ENCODE data around the gene PLXDC2. TPM values are rescaled to one million over a fixed set of nuclear protein-coding genes. Genes with fewer than 3 reads are reported as not detected.

The PLXDC2 gene
- total RNA-seq, 6 donors from 2014 or later = 39.0 to 129 (median 68.0) TPM

DNA sequence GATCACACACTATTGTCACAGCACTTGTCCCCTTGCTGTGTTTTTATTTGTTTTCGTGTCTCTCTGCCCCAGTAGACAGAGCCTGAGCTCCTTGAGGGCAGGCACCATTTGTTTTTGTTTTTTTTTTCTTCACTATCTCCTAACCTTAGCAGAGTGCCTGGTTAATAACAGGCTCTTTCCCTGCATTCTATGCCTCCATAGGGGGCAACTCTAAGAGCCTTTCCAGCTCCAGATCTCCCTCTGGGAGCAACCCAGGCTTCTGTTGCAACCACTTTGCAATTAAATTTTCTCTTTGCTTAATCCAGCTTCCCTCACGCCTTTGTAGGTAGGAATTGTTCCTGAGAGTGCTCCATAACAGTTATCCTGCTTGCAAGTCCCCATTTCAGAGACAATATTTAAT, 148.4 kb downstream of the PLXDC2 start:
- ATAC-seq (ENCODE audit: low FRiP score in 2 of 2) = no peak
- Histone ChIP-seq H3K4me1 (peaks cover 0 to 8% (median 0%) of the 10 kb centered on the region in 4 donors), H3K27ac (no peak overlapping the region), H3K9me3 (no peaks in the 10 kb centered on the region), H3K27me3 (no peaks in the 10 kb centered on the region), H3K36me3 (no peaks in the 10 kb centered on the region), H3K4me3 (no peak overlapping the region)
- TF ChIP-seq POLR2A (IDR thresholded peaks at IDR 0.05) (no peak), EP300 (IDR thresholded peaks at IDR 0.05) (no peak), POLR2AphosphoS5 (IDR thresholded peaks at IDR 0.05) (no peak)
- TF ChIP-seq, protein P1, sequence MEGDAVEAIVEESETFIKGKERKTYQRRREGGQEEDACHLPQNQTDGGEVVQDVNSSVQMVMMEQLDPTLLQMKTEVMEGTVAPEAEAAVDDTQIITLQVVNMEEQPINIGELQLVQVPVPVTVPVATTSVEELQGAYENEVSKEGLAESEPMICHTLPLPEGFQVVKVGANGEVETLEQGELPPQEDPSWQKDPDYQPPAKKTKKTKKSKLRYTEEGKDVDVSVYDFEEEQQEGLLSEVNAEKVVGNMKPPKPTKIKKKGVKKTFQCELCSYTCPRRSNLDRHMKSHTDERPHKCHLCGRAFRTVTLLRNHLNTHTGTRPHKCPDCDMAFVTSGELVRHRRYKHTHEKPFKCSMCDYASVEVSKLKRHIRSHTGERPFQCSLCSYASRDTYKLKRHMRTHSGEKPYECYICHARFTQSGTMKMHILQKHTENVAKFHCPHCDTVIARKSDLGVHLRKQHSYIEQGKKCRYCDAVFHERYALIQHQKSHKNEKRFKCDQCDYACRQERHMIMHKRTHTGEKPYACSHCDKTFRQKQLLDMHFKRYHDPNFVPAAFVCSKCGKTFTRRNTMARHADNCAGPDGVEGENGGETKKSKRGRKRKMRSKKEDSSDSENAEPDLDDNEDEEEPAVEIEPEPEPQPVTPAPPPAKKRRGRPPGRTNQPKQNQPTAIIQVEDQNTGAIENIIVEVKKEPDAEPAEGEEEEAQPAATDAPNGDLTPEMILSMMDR (IDR thresholded peaks at IDR 0.05) = no peak
- DNase-seq = no peak
- WGBS, 2 donors = 73 to 86% methylated on average over 2 of the region's 2 CpGs

DNA sequence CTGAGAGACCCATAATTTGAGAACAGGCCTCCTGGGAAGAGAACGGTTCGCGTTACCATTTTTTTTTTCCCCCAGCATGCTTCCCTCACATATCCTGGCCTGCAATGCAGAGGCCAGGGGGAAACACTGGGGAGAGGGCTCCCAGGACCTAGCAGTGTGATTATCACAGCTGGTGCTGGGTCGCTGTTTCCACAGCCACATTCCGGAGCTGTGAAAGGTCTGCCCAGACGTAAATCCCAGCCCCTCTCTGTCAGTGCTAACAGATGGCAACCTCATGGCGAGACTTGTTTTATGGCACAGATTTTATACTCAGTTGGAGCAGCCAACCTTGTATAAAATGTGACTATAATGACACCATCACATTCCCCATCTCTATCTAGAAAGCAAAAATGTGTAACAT, 150.5 kb downstream of the PLXDC2 start:
- Histone ChIP-seq H3K4me1 (peaks cover 0 to 8% (median 4%) of the 10 kb centered on the region in 4 donors), H3K4me3 (no peak overlapping the region), H3K27ac (no peak overlapping the region), H3K36me3 (no peaks in the 10 kb centered on the region), H3K9me3 (no peaks in the 10 kb centered on the region), H3K27me3 (no peaks in the 10 kb centered on the region)
- TF ChIP-seq EP300 (IDR thresholded peaks at IDR 0.05) (no peak), POLR2A (IDR thresholded peaks at IDR 0.05) (no peak), POLR2AphosphoS5 (IDR thresholded peaks at IDR 0.05) (no peak)
- TF ChIP-seq, protein P1 (IDR thresholded peaks at IDR 0.05) = no peak
- ATAC-seq (ENCODE audit: low FRiP score in 2 of 2) (no peak), DNase-seq (no peak)
- 72 to 84% methylated on average over 7 of the region's 7 CpGs for WGBS, 2 donors

GRCh38 chr10:19967981-19968380, 151.7 kb downstream of the PLXDC2 start:
- ATAC-seq (ENCODE audit: low FRiP score in 2 of 2) (no peak), DNase-seq (no peak)
- TF ChIP-seq POLR2A (IDR thresholded peaks at IDR 0.05) (no peak), POLR2AphosphoS5 (IDR thresholded peaks at IDR 0.05) (no peak), EP300 (IDR thresholded peaks at IDR 0.05) (no peak)
- TF ChIP-seq, protein P1 (IDR thresholded peaks at IDR 0.05) = no peak
- Histone ChIP-seq H3K27me3 (no peaks in the 10 kb centered on the region), H3K27ac (no peak overlapping the region), H3K9me3 (no peaks in the 10 kb centered on the region), H3K4me3 (no peak overlapping the region), H3K4me1 (peaks cover 0 to 8% (median 4%) of the 10 kb centered on the region in 4 donors), H3K36me3 (no peaks in the 10 kb centered on the region)
- WGBS, 2 donors = 62% methylated on average over 3 of the region's 3 CpGs

DNA sequence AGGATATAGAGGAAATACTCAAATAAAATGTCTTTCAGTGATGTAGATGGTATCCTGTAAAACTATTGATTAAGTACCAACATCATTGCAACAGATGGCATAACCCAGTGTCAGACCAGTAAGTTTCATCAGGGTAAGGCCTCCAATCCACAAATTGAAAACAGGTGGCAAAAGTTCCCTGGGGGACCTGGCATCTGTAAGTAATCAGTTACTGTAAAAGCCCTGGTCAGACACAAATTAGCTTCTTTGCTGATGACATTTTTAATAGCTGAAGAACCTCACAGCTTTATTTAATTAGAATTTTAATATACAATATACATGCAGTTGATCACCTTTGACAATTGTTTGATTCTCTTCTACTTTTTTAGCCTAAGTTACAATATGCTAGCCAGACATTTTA, 152.5 kb downstream of the PLXDC2 start:
- no peak for TF ChIP-seq POLR2AphosphoS5 (IDR thresholded peaks at IDR 0.05)
- TF ChIP-seq, protein P1 (IDR thresholded peaks at IDR 0.05) = no peak
- TF ChIP-seq POLR2A (IDR thresholded peaks at IDR 0.05) = no peak
- TF ChIP-seq EP300 (IDR thresholded peaks at IDR 0.05) = no peak
- no peak for DNase-seq
- no peaks in the 10 kb centered on the region for H3K36me3 ChIP-seq
- no peak overlapping the region for H3K4me3 ChIP-seq
- H3K27me3 ChIP-seq = no peaks in the 10 kb centered on the region
- no peak overlapping the region for H3K27ac ChIP-seq
- H3K9me3 ChIP-seq = no peaks in the 10 kb centered on the region
- peaks cover 0 to 8% (median 4%) of the 10 kb centered on the region in 4 donors for H3K4me1 ChIP-seq
- ATAC-seq (ENCODE audit: low FRiP score in 2 of 2) = no peak

GRCh38 chr10:19970256-19970655, 154.0 kb downstream of the PLXDC2 start:
- peak overlapping the region in 2 of 4 donors; percentile 13 to 46 for H3K27ac ChIP-seq
- no peaks in the 10 kb centered on the region for H3K27me3 ChIP-seq
- H3K4me1 ChIP-seq = peaks cover 0 to 8% (median 4%) of the 10 kb centered on the region in 4 donors
- DNase-seq (no peak), ATAC-seq (ENCODE audit: low FRiP score in 2 of 2) (peak in 1 of 2 donors; percentile 37)
- 72 to 78% methylated on average over 2 of the region's 2 CpGs for WGBS, 2 donors
- H3K9me3 ChIP-seq = no peaks in the 10 kb centered on the region
- no peaks in the 10 kb centered on the region for H3K36me3 ChIP-seq
- TF ChIP-seq EP300 (IDR thresholded peaks at IDR 0.05) (no peak), POLR2AphosphoS5 (IDR thresholded peaks at IDR 0.05) (no peak), POLR2A (IDR thresholded peaks at IDR 0.05) (no peak)
- TF ChIP-seq, protein P1 (IDR thresholded peaks at IDR 0.05) = no peak
- no peak overlapping the region for H3K4me3 ChIP-seq
